Activated CD8-positive, alpha-beta memory T cell treated with anti-CD3 and anti-CD28 coated beads for 36 hours (primary cell): ENCODE data around the gene ZEB2. TPM values are rescaled to one million over a fixed set of nuclear protein-coding genes. Genes with fewer than 3 reads are reported as not detected.

Experiments
- CTCF ChIA-PET: fragments of 350-600 bp; sonication (Branson Sonifier 250); formaldehyde crosslinking; loops from one replicate; lab custom pipeline; 2021; ENCODE audit warnings: antibody characterized with exemption; lab: Charles Lee
- POLR2A ChIA-PET: fragments of 350-600 bp; sonication (Branson Sonifier 250); formaldehyde crosslinking; loops from one replicate; lab custom pipeline; 2021; ENCODE audit warnings: antibody characterized with exemption; lab: Charles Lee
- total RNA-seq, 2 experiments: library from RNA; stranded (reverse); gene quantifications; one replicate each; pipeline ENCODE4 v1.2.3, GENCODE V29; 2021

Gene ZEB2
- total RNA-seq, 2 experiments from 2014 or later, result 35.0 to 37.2 TPM

- CTCF ChIA-PET, result interaction anchor here (1.4 to 2.5 kb wide), 2 partner anchors 14 to 18 kb away, joined by 3 to 8 read pairs; no protein-coding TSS in a partner anchor
- POLR2A ChIA-PET, result no interaction called here
Observed at GRCh38 chr2:144448389-144449027, 71.4 kb downstream of the ZEB2 start.

- ChIA-PET POLR2A (no interaction called here), CTCF (no interaction called here)
Observed at GRCh38 chr2:144447535-144447934, 72.4 kb downstream of the ZEB2 start.

GRCh38 chr2:144446136-144446535 is 73.8 kb downstream of the ZEB2 start:
- ChIA-PET POLR2A (no interaction called here), CTCF (no interaction called here)

GRCh38 chr2:144445196-144445595 is 74.7 kb downstream of the ZEB2 start:
- ChIA-PET CTCF (interaction anchor here (1.6 kb wide), 1 partner anchor 12 kb away, joined by 5 read pairs; no protein-coding TSS in a partner anchor), POLR2A (no interaction called here)

DNA sequence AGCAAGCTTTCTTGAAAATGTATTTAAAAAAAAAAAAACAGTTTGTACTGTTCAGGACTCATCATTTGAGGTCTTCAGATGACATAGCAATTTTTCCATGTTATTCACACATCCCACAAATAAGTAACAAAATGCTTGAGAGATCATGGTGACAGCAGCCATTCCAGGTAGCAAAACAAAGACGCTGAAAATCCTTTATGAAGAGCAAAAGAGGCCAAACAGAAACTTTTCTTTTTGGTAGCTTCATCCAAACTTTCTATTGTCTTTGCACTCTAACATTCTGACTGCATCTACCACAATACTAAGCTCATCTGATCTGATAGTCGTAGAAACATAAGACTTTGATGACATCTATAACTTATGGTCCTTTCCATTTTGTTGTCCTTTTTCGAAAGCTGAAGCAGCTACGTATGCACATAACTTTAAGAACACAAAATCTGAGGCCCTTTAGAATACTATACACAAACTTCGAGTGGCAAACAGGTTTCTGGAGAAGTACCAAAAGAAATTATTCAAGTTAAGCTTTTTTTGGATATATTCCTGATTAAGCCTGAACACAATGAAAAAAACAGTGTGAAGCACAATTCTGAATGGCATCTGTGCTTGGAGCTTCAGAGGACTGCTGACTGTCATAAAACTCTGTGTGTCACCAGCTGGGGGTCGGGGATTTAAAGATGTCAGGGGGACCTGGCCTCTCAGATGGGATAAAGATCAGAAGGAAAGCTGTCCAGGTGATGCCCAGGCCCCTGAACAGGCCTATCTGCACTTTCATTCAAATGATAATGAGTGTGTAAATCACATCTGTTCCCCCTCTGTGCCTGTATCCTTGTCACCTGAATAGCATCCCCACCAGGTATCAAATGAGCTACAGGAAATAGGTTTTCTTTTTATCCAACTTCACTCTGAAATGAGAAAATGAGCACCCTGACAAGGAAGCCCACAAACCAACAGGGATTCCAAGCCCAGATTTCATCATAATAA is 75.8 kb downstream of the ZEB2 start:
- POLR2A ChIA-PET, result interaction anchor here (0.6 kb wide), 1 partner anchor 81 kb away, joined by 3 read pairs; no protein-coding TSS in a partner anchor
- CTCF ChIA-PET, result interaction anchor here (0.5 to 1.6 kb wide), 2 partner anchors 11 to 1046 kb away, joined by 4 to 5 read pairs; no protein-coding TSS in a partner anchor

GRCh38 chr2:144441711-144442141 is 78.2 kb downstream of the ZEB2 start:
- CTCF ChIA-PET, result interaction anchor here (0.7 to 1.2 kb wide), 2 partner anchors 12 to 19 kb away, joined by 3 read pairs; no protein-coding TSS in a partner anchor
- POLR2A ChIA-PET, result no interaction called here

GRCh38 chr2:144439993-144440392 is 79.9 kb downstream of the ZEB2 start:
- CTCF ChIA-PET, result no interaction called here
- POLR2A ChIA-PET, result no interaction called here

DNA sequence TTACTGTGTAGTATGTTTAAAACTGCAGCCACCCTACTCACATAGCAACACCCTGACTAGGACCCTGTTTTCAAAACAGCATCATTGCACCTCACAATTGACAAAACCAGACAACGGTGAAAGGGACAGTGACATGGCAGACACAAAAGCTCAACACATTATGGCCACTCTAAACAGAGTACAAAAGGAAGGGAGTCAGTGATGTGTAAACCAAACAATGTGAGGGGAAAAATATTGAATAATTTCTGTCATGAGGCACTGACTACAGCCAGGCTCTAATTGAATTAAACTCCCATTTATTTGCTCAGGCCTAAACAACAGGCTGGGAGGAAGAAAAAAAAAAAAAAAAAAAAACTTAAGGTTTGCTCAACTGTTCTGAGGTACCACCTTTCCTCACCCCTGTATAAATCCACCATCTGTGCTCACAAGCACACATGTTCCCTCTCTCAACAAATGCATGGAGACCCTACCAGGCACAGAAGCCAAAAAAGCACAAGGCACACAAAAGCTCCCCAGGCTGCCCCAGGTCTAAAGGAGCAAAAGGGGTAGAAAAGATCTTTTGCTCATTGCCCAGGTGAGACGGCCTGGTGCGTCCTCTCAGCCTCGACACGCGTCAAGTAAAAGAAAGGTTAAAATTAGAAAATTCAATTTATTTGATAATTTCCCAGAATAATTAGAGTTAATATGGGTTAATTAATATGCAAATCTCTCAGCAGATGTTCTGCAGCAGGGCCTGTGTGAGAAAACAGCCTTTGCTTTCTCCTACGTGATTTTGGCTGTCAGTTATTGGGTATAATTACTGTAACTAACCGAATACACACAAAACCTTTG is 80.9 kb downstream of the ZEB2 start:
- POLR2A ChIA-PET, result no interaction called here
- CTCF ChIA-PET, result no interaction called here

- ChIA-PET POLR2A (no interaction called here), CTCF (no interaction called here)
Observed at GRCh38 chr2:144437636-144438035, 82.3 kb downstream of the ZEB2 start.

- POLR2A ChIA-PET, result no interaction called here
- CTCF ChIA-PET, result interaction anchor here (1.4 kb wide), 1 partner anchor 14 kb away, joined by 3 read pairs; no protein-coding TSS in a partner anchor
Observed at GRCh38 chr2:144434425-144435222, 85.3 kb downstream of the ZEB2 start.

GRCh38 chr2:144432921-144433320 is 87.0 kb downstream of the ZEB2 start:
- CTCF ChIA-PET, result interaction anchor here (1.5 kb wide), 1 partner anchor 11 kb away, joined by 5 read pairs; no protein-coding TSS in a partner anchor
- POLR2A ChIA-PET, result no interaction called here

GRCh38 chr2:144431998-144432397 is 87.9 kb downstream of the ZEB2 start:
- ChIA-PET CTCF (no interaction called here), POLR2A (no interaction called here)

GRCh38 chr2:144431392-144431783 is 88.5 kb downstream of the ZEB2 start:
- POLR2A ChIA-PET, result interaction anchor here (0.6 to 1.0 kb wide), 5 partner anchors 17 to 93 kb away, joined by 3 to 5 read pairs (median 3); no protein-coding TSS in a partner anchor
- CTCF ChIA-PET, result interaction anchor here (1.7 kb wide), 1 partner anchor 19 kb away, joined by 8 read pairs; no protein-coding TSS in a partner anchor

- CTCF ChIA-PET, result interaction anchor here (1.7 kb wide), 1 partner anchor 19 kb away, joined by 8 read pairs; no protein-coding TSS in a partner anchor
- POLR2A ChIA-PET, result interaction anchor here (0.6 to 1.0 kb wide), 5 partner anchors 17 to 94 kb away, joined by 3 to 5 read pairs (median 3); no protein-coding TSS in a partner anchor
Observed at GRCh38 chr2:144430722-144431391, 89.1 kb downstream of the ZEB2 start.

GRCh38 chr2:144429396-144430112 is 90.4 kb downstream of the ZEB2 start:
- POLR2A ChIA-PET, result no interaction called here
- CTCF ChIA-PET, result interaction anchor here (1.3 kb wide), 1 partner anchor 11 kb away, joined by 3 read pairs; no protein-coding TSS in a partner anchor

DNA sequence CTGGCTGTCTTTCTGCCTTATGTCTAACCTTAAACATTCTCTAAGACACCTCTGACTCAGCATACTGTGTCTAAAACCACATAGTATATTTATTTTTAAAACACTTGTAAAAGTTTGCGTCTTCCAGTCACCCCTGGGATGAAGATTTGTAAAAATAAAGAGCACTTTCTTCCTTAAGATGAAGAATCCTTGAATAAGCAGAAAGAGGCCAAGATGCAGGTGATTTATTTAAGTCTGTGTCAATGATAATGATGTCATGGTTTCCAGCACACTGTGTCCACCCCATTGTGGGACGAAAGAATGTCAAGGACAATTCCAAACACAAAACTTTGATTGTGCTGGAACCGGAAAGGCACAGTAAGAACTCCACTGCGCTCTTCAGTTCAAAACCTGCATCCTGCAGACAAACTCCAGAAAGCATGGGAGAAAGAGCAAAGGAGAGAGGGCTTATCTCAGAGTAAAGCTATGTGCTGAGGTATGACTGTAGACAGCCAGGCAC is 92.9 kb downstream of the ZEB2 start:
- POLR2A ChIA-PET, result no interaction called here
- CTCF ChIA-PET, result no interaction called here
